Activated T-helper 17 cell treated with anti-CD3 and anti-CD28 coated beads, Interleukin-2, amount 50 U/mL, for 72 hours (primary cell): ENCODE data around the gene ADSS1. TPM values are rescaled to one million over a fixed set of nuclear protein-coding genes. Genes with fewer than 3 reads are reported as not detected.
"Not testable (repeated sequence)": the region's sequence is repeated elsewhere in the genome, so short reads cannot be mapped to it uniquely, and the experiment has no call there.

Experiments used
- ATAC-seq: fragments of 150-1000 bp; cut with Tn5 transposase; replicated peaks from 2 replicates; pipeline ENCODE4 v1.10.0; 2021; ENCODE audit warnings: mild to moderate bottlenecking, moderate library complexity
- H3K27ac Mint-ChIP-seq: one replicate; pipeline ENCODE4 v1.8.0; 2022; ENCODE audit warnings: mixed read lengths
- H3K27me3 Mint-ChIP-seq: one replicate; pipeline ENCODE4 v1.8.0; 2022; ENCODE audit warnings: mixed read lengths
- H3K36me3 Mint-ChIP-seq: one replicate; pipeline ENCODE4 v1.8.0; 2022; ENCODE audit warnings: low read depth, mild to moderate bottlenecking, mixed read lengths
- H3K4me1 Mint-ChIP-seq: one replicate; pipeline ENCODE4 v1.8.0; 2022; ENCODE audit warnings: mixed read lengths
- H3K4me3 Mint-ChIP-seq: one replicate; pipeline ENCODE4 v1.8.0; 2022; ENCODE audit warnings: mild to moderate bottlenecking, mixed read lengths
- H3K9me3 Mint-ChIP-seq: one replicate; pipeline ENCODE4 v1.8.0; 2022; ENCODE audit warnings: mixed read lengths
- total RNA-seq, 2 donors: library from RNA; stranded (reverse); gene quantifications; one replicate each; pipeline ENCODE4 v1.2.3, GENCODE V29; 2022

Gene ADSS1
- total RNA-seq, 2 donors from 2014 or later = 0.91 to 2.4 TPM

DNA sequence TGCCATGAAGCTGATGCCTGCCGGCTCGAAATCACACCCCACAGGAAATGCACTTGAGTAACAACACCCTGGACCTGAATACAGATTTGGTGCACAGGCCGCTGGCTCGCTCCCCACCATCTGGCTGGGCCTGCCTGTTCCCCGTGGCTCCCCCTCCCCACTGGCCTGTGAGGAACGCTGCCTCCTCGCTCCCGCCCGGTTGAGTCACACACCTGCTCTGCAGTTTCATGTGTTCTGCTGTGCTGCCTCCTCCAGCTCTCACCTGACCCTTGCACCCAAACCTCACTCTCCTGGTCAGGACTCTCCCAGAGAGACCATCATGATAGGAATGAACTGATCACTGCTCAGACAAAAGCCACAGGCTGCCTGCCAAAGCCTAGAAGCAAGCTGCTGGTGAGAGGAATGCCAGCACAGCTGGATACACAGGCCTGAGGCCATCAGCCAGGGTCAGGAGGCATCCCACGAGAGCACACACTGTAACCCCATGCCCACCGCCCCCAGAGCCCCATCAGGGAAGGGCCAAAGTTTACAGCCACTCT, 25.2 kb downstream of the ADSS1 start:
- no peak overlapping the region for H3K27ac Mint-ChIP-seq
- no peak overlapping the region for H3K4me3 Mint-ChIP-seq
- peaks cover 12% of the 10 kb centered on the region for H3K36me3 Mint-ChIP-seq
- H3K9me3 Mint-ChIP-seq = no peaks in the 10 kb centered on the region
- no peaks in the 10 kb centered on the region for H3K27me3 Mint-ChIP-seq
- ATAC-seq = no peak
- H3K4me1 Mint-ChIP-seq = peaks cover 11% of the 10 kb centered on the region

DNA sequence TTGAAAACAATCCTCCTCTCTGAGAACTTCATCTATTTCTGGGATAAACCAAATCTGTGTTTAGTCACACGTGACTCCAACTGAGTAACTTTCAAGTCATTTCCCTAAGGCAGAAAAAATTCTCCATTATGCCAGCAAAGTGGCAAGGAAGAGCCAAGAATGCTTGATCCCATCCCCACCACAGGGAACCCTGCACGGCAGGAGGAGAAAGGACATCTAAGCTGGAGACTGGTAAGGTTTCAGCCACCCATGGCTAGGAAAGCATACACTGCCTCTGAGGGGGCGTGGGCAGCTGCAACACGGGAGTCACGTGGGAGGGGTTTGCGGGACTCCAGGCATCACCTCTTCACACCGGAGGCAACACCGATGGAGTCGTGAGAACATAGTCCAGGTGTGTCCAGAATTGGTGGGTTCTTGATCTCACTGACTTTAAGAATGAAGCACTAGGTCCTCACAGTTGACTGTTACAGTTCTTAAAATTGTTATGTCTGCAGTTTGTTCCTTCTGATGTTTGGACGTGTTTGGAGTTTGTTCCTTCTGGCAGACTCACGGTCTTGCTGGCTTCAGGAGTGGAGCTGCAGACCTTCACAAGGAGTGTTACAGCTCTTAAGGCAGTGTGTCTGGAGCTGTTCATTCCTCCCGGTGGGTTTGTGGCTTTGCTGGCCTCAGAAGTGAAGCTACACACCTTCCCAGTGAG, 26.2 kb downstream of the ADSS1 start:
- no peaks in the 10 kb centered on the region for H3K27me3 Mint-ChIP-seq
- H3K9me3 Mint-ChIP-seq = no peaks in the 10 kb centered on the region

DNA sequence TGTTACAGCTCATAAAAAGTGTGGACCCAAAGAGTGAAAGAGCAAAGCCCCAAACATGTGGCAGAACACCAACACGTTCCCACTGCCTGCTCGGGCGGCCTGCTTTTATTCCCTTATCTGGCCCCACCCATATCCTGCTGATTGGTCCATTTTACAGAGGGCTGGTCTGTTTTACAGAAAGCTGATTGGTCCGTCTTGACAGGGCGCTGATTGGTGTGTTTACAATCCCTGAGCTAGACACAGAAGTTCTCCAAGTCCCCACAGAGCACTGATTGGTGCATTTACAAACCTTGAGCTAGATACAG, 26.7 kb downstream of the ADSS1 start:
- not testable (repeated sequence) for H3K27ac Mint-ChIP-seq, ATAC-seq, H3K9me3 Mint-ChIP-seq, H3K27me3 Mint-ChIP-seq
- peaks cover 23% of the 10 kb centered on the region for H3K36me3 Mint-ChIP-seq
- H3K4me1 Mint-ChIP-seq = peaks cover 20% of the 10 kb centered on the region
- peak overlapping the region; percentile 12 for H3K4me3 Mint-ChIP-seq

More for the DNA sequence above, 26.2 kb downstream of the ADSS1 start:
- ATAC-seq = no peak
- Mint-ChIP-seq H3K27ac (no peak overlapping the region), H3K4me1 (peaks cover 19% of the 10 kb centered on the region), H3K4me3 (no peak overlapping the region), H3K36me3 (peaks cover 19% of the 10 kb centered on the region)

DNA sequence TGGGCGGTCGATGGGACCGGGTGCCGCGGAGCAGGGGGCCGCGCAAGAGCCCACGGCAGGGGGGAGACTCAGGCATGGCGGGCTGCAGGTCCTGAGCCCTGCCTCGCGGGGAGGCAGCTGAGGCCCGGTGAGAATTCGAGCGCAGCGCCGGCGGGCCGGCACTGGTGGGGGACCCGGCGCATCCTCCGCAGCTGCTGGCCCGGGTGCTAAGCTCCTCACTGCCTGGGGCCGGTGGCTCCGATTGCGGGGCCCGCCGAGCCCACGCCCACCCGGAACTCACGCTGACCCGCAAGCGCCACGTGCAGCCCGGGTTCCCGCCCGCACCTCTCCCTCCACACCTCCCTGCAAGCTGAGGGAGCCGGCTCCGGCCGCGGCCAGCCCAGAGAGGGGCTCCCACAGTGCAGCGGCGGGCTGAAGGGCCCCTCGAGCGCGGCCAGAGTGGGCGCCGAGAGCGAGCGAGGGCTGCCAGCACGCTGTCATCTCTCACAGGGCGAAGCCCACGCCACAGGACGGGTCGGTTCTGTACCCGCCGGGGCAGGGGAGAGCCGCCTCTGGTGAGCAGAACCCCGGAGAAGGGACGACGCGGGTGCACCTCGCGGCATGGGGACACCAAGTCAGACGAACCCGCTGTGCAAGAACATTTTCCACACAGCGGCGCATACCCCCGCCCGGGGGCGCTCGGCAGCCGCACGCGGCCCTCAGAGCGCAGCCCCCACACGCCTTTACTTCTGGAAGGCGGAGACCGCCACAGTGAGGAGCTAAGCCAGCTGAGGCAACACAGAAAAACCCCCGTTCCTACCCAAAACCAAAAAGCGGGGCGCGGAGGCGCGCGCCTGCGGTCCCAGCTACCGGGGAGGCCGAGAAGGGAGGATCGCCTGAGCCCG, 27.8 kb downstream of the ADSS1 start:
- no peaks in the 10 kb centered on the region for H3K27me3 Mint-ChIP-seq
- no peak for ATAC-seq
- H3K4me3 Mint-ChIP-seq = peak overlapping the region; percentile 93
- no peaks in the 10 kb centered on the region for H3K9me3 Mint-ChIP-seq
- peaks cover 16% of the 10 kb centered on the region for H3K4me1 Mint-ChIP-seq
- H3K36me3 Mint-ChIP-seq = peaks cover 23% of the 10 kb centered on the region
- H3K27ac Mint-ChIP-seq = peak overlapping the region; percentile 89

DNA sequence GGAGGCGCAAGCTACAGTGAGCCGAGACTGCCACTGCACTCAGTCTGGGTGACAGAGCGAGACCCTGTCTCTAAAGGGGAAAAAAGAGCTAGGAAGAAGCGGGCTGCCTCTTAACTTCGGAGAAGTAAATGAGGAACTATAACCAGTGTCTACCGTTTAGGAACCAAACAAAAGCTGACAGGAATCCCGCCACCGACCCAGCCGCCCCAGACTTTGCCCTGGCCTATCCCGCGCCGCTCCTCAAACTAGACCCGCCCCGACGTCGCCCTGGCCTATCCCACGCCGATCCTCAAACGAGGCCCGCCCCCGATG, 28.4 kb downstream of the ADSS1 start:
- peak; percentile 1 for ATAC-seq
- Mint-ChIP-seq H3K27ac (peak overlapping the region; percentile 89), H3K4me1 (peaks cover 16% of the 10 kb centered on the region), H3K36me3 (peaks cover 28% of the 10 kb centered on the region), H3K4me3 (peak overlapping the region; percentile 93), H3K9me3 (no peaks in the 10 kb centered on the region), H3K27me3 (no peaks in the 10 kb centered on the region)

DNA sequence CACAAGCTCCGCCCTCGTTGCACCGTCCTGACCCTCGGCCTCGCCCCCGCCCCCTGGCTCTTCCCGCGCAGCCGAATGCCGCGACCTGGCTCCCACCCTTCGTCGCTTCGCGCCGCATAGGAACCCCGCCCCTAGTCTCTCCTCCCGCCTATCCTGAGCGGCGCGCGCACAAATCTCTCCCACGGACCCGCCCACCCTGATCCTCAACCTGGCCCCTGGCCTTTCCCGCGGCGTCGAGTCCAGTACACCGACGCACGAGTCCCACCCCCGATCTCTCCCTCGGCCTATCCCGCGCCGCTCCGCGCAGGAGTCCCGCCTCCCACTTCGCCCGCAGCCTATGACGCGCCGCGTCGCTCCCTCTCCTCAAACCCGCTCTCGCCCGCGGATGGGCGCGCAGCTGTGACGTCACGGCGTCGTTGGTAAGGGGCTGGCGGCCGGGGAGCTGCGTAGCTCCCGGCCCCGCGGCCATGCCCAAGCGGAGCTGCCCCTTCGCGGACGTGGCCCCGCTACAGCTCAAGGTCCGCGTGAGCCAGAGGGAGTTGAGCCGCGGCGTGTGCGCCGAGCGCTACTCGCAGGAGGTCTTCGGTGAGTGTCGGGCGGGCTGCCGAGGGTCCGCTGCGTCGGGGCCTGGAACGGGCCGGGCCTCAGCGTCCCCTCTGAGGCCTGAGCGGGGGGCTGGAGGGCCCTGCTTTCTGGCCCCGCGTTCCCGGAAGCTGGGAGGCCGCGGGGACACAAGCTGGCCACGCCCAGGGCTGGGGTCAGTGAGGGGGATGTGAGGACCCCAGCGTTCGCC, 28.9 kb downstream of the ADSS1 start, which contains the start of gene SIVA1:
SIVA1 (plus strand) TSS at position 413 of the 793 bp plus-strand sequence; CDS start at position 468, 55 bp downstream.
- ATAC-seq = peak; percentile 94
- no peaks in the 10 kb centered on the region for H3K27me3 Mint-ChIP-seq
- H3K4me1 Mint-ChIP-seq = peaks cover 16% of the 10 kb centered on the region
- peak within 1 kb of the TSS; percentile 89 for H3K27ac Mint-ChIP-seq
- peaks cover 34% of the 10 kb centered on the region for H3K36me3 Mint-ChIP-seq
- H3K9me3 Mint-ChIP-seq = no peaks in the 10 kb centered on the region
- H3K4me3 Mint-ChIP-seq = peak within 1 kb of the TSS; percentile 93

DNA sequence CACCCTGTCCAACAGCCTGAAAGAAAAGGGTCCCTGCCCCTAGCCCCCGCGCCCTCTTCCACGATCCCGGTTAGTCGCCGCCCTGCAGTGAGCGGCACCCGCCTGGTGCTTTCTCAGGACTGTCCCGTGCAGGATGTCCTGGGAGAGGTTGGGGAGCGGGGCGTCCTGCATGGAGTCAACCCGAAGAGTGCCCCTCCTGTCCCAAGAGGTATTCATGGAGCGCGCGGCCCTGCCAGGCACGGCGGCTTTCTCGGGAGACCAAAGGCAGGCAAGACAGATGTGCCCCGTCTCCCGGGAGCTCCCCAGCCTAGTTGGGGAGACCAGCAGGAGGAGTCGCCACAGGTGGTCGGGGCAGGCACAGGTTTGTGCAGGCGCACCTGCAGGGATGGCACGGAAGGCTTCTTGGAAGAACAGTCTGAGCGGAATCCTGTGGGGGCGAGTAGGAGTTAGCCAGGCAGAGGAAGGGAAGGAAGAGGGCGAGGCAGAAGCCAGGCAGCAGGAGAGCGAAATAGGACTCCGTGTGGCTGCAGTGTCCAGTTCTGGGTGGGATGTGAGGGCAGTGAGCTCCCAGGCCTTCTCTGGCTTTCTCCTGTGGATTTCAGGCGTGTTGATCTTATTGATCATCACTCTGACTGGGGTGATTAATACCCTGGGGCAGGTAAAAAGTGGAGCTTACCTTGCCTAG, 29.6 kb downstream of the ADSS1 start:
- Mint-ChIP-seq H3K4me3 (peak overlapping the region; percentile 93), H3K9me3 (no peaks in the 10 kb centered on the region), H3K27me3 (no peaks in the 10 kb centered on the region), H3K4me1 (peaks cover 16% of the 10 kb centered on the region), H3K36me3 (peaks cover 41% of the 10 kb centered on the region), H3K27ac (peak overlapping the region; percentile 89)
- no peak for ATAC-seq

DNA sequence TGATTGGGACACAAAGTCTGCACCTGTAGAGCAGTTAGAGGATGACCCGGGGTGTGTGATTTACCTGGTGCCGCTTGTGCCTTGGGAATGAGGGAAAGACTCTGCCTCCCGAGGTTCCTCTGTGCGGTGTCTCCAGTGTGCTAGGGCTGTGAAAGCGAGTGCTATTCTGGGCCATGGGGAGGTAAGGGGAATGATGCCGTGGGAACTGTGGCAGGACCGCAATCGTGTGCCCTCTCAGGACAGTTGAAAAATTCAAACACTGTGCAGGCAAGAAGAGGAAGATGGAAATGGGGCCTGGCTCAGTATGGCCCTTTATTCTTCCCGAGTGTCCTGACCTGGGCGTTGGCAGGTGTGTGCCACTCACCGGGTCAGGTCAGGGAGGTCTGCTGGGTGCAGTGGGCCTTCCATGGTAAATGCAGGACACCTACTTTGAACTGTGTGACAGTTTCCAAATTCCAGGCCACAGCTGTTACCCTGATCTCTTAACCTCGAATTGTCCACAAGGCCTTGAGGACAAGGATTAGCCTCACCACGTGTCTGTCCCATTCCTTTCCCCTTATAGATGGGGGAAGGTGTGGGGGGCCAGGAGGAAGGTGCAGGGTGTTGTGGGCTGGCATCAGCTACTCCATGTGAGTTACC, 30.3 kb downstream of the ADSS1 start:
- peak overlapping the region; percentile 89 for H3K27ac Mint-ChIP-seq
- ATAC-seq = no peak
- H3K27me3 Mint-ChIP-seq = no peaks in the 10 kb centered on the region
- H3K36me3 Mint-ChIP-seq = peaks cover 48% of the 10 kb centered on the region
- H3K4me3 Mint-ChIP-seq = peak overlapping the region; percentile 93
- H3K9me3 Mint-ChIP-seq = no peaks in the 10 kb centered on the region
- H3K4me1 Mint-ChIP-seq = peaks cover 16% of the 10 kb centered on the region

DNA sequence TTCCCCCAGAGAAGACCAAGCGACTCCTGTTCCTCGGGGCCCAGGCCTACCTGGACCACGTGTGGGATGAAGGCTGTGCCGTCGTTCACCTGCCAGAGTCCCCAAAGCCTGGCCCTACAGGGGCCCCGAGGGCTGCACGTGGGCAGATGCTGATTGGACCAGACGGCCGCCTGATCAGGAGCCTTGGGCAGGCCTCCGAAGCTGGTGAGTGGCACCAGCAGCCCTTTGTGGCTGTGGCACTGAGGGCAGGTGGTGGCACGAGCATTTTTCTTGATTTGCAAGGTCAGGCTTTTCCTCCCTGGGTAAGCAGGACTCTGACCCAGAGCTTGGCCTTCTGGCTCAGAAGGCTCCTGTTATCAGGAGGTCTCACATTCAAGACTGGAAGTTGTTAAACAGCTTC, 31.6 kb downstream of the ADSS1 start:
- peaks cover 16% of the 10 kb centered on the region for H3K4me1 Mint-ChIP-seq
- no peaks in the 10 kb centered on the region for H3K9me3 Mint-ChIP-seq
- H3K27me3 Mint-ChIP-seq = no peaks in the 10 kb centered on the region
- H3K4me3 Mint-ChIP-seq = no peak overlapping the region
- H3K27ac Mint-ChIP-seq = no peak overlapping the region
- no peak for ATAC-seq
- peaks cover 59% of the 10 kb centered on the region for H3K36me3 Mint-ChIP-seq

DNA sequence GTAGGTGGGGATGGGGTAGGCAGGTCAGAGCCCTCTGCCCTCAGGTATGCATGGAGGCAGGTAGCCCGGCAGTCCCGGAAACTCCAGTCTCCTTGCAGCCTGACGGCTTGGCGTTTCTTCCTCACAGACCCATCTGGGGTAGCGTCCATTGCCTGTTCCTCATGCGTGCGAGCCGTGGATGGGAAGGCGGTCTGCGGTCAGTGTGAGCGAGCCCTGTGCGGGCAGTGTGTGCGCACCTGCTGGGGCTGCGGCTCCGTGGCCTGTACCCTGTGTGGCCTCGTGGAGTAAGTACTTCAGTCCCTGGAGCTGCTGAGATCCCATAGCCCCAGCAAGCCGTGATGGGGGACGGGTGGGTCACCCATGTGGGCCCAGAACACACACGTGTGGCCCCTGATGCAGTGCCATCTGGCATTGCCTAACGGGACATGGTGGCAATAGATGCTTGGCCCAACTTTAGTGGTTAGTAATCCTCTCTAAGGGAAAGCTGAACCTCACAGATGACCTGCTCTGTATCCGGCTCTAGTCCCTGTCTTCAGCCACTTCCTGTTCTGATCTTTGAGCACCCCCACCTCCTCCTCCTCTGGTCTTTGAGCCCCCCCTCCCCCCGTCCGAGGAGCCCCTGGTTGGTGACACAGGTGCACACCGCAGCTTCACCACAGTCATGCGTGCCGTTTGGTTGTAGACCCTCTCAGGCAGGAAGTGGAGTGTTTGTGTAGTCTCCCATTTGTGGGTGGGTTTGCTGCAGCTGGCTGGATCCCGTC, 32.6 kb downstream of the ADSS1 start:
- peaks cover 22% of the 10 kb centered on the region for H3K4me1 Mint-ChIP-seq
- H3K4me3 Mint-ChIP-seq = no peak overlapping the region
- no peak for ATAC-seq
- H3K27ac Mint-ChIP-seq = no peak overlapping the region
- H3K27me3 Mint-ChIP-seq = no peaks in the 10 kb centered on the region
- peaks cover 69% of the 10 kb centered on the region for H3K36me3 Mint-ChIP-seq
- H3K9me3 Mint-ChIP-seq = no peaks in the 10 kb centered on the region

DNA sequence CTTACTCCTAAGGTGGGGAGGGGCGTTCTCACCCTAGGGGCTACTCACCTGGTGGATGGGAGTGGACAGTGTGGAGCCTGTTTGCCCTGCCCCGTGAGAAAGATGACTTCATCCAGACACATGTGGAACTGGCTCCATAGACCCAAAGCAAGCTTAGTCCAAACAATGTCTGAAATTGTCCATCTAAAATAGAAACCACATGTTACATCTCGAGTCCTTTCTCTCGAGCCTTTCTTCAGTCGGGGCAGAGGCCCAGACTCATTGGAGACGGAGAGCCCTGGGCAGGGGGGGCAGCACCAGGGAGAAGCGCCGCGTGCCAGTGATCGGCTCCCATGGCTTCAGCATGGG, 33.2 kb downstream of the ADSS1 start:
- H3K4me3 Mint-ChIP-seq = no peak overlapping the region

DNA sequence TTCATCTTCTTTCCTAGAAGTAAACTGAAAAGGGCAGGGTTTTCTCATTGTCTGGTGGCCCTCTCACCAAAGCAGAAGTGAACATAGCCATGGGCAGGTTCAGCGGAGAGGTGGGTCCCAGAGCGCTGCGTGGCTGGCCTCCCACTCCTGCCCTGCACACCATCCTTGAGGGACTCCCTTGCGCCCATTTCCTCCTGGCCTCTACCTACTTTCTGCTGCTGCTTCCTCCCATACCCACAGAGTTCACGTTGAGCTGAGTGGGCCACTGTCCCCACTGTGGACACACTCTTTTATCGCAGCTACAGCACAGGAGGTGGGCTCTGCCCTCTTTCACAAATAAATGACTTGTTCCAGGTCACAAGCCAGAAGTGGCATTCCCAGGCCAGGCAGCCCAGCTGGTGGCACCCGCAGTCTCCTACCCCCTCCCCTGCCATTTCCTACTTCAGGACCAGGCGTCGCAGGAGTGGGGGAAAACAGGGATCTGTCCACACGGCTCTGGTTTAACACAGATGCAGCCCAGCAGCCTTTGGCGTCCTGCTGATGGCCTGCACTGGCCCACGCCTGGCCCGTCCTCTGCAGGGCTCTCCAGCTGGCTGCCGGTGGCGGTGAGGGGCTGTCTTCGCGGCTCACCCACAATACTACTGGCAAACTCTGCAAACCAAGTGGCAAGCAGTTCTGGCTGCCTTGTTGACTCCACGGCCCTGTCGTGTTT, 33.8 kb downstream of the ADSS1 start:
- no peaks in the 10 kb centered on the region for H3K27me3 Mint-ChIP-seq
- no peak overlapping the region for H3K27ac Mint-ChIP-seq
- no peaks in the 10 kb centered on the region for H3K9me3 Mint-ChIP-seq
- H3K4me3 Mint-ChIP-seq = no peak overlapping the region
- peaks cover 22% of the 10 kb centered on the region for H3K4me1 Mint-ChIP-seq
- peaks cover 76% of the 10 kb centered on the region for H3K36me3 Mint-ChIP-seq
- ATAC-seq = no peak

More for the DNA sequence above, 33.2 kb downstream of the ADSS1 start:
- H3K27ac Mint-ChIP-seq = no peak overlapping the region
- H3K27me3 Mint-ChIP-seq = no peaks in the 10 kb centered on the region
- peaks cover 75% of the 10 kb centered on the region for H3K36me3 Mint-ChIP-seq
- no peak for ATAC-seq
- no peaks in the 10 kb centered on the region for H3K9me3 Mint-ChIP-seq
- peaks cover 22% of the 10 kb centered on the region for H3K4me1 Mint-ChIP-seq
